Measurements from ENCODE around the gene LRPAP1.
"Not testable (repeated sequence)": the region's sequence is repeated elsewhere in the genome, so short reads cannot be mapped to it uniquely, and the experiment has no call there.

LRPAP1 gene

DNA sequence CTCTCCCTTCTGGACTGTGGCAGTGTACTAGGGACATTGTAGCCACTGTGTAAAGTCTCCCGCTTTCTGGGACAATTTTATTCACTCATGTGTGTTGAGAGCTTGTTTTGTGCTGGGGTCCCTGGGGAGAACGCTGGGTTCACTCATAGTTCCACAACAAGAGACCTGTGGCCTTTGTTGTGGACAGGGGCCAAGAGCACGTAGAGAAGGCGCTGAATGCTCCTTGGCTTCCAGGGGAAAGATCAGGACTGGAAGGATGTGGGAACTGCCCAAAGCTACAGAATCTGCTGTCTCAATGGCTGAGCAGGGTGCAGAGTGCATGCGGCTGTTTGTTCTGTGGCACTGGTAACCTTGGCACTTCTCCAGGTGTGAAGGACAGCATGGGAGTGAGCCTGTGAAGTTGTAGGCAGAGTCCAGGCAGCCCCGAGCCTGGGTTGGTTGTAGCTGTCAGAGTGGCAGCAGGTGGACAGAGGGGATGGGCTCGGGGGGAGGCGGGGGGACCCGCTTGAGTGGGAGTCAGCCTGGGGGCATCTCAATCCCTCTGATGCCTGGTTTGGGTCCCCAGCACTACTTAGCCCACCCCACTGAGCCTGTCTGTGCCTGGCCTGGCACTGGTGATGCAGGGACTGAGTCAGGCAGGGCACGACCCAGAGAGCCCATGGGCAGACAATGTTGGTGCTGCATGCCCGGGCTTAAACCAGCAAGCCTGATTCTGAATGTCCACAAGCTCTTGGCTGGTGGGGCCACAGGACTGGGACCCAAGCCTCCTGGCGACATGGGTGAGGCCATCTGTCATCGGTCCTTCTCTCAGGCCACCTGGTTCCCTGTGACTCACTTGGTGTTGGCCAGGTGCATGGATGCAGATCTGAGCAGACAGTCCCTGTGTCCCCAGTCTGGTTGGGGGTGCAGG, 27.4 kb upstream of the LRPAP1 start:
- not testable (repeated sequence) for DNase-seq

GRCh38 chr4:3558514-3558836, 26.3 kb upstream of the LRPAP1 start:
- not testable (repeated sequence) for DNase-seq

GRCh38 chr4:3557676-3558513, 25.7 kb upstream of the LRPAP1 start:
- DNase-seq, result not testable (repeated sequence)

DNA sequence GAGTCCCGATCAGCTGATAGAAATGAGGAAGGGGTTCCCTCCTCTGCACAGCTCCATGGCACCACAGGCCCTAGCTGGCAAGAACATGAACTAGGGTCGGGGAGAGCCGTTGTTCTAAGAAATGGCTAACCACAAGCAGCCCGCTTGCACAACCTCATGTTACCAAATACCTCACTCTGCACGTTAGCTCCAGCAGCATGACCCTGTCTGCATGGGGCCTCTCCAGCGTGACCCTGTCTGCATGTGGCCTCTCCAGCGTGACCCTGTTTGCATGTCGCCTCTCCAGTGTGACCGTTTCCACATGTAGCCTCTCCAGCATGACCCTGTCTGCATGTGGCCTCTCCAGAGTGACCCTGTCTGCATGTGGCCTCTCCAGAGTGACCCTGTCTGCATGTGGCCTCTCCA, 24.9 kb upstream of the LRPAP1 start:
- not testable (repeated sequence) for DNase-seq

DNA sequence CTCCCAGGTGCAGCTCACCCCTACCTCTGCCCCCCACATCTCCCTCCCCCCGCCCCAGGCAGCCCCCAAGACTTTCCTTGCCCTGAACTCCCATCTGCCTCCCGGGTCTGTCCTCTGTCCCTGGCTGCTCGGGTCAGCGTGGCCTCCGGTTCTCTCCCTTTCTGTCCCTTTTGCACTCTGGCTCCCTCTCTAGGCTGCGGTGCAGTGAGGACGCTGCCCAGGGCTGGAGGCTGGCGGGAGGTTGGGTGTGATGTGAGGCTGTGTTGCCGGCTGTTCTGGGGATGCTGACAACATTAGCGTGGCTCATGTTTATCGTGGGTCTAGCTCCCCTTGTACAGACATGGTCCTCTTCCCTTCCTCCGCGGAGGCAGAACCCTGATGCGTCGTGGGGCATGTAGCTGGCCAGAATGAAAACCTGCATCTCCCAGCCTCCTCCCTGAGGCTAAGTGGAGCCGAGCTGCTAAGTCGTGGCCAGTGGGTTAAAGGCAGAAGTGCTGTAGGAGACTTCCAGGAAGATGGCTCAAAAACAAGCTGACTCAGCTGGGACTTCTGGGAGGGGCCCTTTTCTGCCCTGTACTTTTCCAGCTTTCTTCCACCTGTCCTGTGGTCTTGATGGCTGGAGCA, 24.1 kb upstream of the LRPAP1 start:
- not testable (repeated sequence) for DNase-seq

DNA sequence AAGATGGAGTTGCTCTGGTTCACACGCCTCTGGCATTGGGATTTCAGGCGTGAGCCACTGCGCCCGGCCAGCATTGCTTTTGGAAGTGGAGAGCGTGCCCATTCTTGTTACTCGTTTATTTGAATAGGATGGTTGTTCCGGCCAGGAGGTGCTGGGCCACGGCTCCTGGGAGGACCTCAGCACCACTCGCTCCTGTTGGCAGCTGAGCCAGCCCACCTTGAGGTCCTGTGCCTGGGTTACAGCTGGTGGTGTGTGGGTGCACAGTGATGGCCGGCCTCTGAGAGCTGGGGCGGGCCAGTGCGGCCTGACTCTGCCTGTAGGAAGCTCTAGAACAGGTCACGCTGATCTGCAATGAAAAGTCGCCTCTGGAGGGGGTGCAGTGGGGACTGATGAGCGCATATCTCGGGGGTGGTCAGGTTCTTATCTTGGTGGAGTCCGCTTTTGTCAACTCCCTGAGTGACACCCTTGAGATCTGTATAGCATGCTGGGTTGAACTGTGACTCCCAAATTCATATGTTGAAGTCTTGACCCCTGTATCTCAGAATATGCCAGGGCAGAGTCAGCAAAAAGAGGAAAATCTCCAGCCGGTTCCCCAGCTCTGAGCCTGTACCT, 23.3 kb upstream of the LRPAP1 start:
- not testable (repeated sequence) for DNase-seq

GRCh38 chr4:3551366-3551765, 19.1 kb upstream of the LRPAP1 start:
- DNase-seq, result not testable (repeated sequence)

DNA sequence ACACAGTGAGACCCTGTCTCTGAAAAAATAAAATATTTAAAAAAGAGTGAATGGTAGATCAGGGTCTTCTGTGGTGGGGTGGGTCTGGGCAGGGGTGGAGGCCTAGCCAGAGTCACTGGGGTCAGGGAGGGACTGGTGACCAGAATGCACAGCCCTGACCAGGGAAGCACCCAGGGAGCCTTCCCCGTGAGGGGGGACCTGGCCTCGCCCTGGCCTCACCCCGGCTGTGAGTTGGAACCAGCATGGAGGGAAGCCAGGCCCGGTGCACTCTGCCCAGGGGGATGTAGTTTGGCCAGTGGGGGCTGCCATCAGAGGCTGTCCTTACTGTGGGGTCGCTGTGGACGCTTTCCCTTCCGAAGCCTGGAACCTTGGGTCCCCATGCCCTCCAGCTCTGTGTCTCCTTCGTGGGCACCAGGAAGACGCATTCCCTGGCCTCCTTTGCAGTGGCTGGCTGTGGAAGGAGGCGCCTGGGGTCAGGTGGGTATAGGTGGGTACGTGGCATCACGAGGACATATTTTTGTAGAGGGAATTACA, 18.6 kb upstream of the LRPAP1 start:
- DNase-seq, result not testable (repeated sequence)

- not testable (repeated sequence) for DNase-seq
These were observed 17.8 kb upstream of the LRPAP1 start for GRCh38 chr4:3550041-3550440.

DNA sequence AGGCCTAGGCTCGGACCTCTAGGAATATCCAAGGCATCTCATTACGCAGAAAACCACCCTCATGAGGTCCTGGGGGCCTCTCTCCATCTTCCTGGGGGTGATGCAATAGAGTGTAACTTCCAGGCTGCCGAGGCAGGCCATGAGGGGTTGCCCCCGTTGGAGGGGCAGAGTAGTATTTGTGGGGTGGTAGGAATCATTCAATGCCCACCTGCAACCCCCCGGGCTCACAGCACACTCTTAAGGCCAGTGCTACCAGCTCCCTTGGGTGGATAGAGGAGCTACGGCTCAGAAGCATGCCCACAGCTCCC, 17.4 kb upstream of the LRPAP1 start:
- DNase-seq, result not testable (repeated sequence)

DNA sequence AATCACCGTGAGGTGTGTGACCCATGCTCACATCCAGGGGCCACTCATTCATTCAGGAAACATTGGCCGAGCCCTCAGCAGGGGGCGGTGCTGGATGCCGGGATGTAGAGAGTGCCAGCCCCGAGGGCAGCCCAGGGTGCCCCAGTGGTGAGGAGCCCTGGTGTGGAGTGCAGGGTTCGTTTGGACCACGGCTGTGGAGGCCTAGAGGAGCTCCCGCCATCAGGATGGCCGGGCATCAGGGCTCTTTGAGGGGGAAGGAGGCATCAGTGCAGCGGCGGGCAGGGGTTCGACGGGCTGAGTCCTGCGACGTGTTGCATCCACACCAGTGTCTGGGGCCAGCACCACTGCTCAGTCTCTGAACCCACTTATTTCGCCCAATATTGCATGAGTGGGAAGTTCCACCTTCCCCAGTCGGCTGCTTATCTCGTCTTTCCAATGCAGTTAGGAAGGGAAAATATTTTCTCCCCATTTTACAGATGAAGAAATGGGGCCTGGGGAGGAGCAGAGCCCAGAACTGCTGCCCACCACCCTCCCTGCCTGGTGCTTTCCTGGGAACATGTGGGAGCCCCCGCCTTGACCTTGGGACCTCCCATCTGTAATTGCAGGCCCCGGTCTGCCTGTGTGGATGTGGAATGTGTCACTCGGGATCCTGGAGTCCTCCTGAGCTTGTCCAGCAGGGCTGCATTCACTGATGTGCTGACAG, 16.9 kb upstream of the LRPAP1 start:
- DNase-seq, result not testable (repeated sequence)

- DNase-seq, result not testable (repeated sequence)
These were observed 14.5 kb upstream of the LRPAP1 start for GRCh38 chr4:3546721-3547120.

- DNase-seq, result not testable (repeated sequence)
These were observed 13.1 kb upstream of the LRPAP1 start for GRCh38 chr4:3545351-3545750.

DNA sequence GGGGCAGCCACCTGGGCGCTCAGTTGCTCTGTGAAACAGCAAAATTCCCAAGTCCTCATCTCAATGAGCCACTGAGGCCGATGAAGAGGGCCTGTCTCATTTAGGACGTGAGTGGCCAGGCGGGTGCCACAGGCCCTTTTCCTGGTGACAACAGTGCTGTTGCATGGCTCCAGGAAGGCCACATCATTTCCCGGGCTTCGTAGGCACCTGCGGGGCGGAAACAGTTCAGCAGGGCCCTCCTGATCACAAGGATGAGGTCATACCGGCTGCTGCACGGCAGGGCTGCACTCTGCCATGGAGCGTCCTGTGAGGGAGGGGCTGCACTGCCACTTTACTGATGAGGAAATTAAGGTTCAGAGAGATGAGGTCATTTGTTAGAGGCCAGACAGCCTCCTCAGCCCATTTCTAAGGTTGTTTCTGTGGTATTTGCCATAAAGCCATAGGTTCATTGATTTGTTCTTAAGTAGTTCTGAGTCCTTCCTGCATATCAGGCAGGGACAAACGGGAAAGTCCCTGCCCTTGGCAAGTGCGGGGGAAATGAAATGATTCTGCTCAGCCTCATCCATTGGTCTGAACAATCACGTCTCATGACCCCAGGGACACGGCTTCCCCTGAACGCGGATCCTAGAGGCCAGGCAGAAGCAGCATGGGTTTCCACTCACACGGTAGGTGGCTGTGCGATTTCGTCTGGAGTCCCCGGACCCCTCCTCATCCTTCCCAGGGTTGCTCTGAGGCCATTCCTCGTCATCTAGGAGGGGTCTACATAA, 12.2 kb upstream of the LRPAP1 start:
- not testable (repeated sequence) for DNase-seq

DNA sequence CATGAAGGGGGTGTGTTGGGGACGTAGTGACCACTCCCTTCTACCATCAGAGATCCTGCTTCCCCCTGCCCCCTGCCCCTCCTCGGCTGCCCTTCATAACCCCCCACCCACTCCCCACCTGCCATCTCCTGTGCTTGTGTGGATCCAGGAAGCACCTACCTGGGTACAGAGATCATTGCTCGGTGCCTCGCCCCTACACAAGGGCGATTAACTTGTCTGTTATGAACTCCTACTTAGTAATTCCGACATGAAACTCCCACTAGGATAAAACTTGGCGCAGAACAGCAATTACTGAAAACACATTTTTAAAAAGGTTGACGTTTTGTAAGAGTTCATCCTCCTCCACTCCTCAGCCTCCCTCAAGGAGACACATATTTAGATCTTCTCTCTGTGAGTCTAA, 11.2 kb upstream of the LRPAP1 start:
- DNase-seq, result not testable (repeated sequence)

GRCh38 chr4:3538906-3539305, 6.7 kb upstream of the LRPAP1 start:
- not testable (repeated sequence) for DNase-seq

- DNase-seq, result not testable (repeated sequence)
These were observed 3.6 kb upstream of the LRPAP1 start for GRCh38 chr4:3535812-3536211.

- DNase-seq, result no peak
These were observed 1.2 kb upstream of the LRPAP1 start for GRCh38 chr4:3533423-3533820.

- no peak for DNase-seq
These were observed 665 bp upstream of the LRPAP1 start for GRCh38 chr4:3532751-3533422.

DNA sequence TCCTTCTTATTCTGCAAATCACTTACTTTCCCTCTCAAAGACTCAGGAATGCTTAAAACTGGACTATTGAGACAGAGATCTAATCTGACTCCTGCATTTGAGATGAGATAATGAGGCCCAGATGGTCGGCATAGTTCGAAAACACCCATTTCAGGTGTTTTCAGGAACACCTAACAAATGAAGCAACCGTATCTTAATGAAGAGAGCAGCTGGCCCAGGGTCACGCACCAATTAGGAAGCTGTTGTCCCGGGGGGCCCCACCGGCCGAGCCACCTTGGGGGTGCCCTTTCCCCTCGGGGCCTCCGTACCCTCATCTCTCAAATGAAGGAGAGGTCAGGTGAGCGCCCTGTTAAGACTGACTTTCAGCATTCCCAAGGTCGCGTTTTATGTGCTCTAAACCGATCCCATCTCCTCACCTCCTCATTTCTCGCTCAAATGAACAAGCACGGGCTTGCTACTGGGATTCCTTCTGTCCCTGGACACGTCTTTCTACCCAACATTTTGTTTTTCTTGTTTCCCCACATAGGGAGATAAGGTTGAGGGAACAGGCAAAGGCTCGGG, 824 bp downstream of the LRPAP1 start:
- no peak for DNase-seq

All from fibroblast of skin of right biceps (primary cell).